ENCODE measurements around the gene HLCS.

Gene HLCS

DNA sequence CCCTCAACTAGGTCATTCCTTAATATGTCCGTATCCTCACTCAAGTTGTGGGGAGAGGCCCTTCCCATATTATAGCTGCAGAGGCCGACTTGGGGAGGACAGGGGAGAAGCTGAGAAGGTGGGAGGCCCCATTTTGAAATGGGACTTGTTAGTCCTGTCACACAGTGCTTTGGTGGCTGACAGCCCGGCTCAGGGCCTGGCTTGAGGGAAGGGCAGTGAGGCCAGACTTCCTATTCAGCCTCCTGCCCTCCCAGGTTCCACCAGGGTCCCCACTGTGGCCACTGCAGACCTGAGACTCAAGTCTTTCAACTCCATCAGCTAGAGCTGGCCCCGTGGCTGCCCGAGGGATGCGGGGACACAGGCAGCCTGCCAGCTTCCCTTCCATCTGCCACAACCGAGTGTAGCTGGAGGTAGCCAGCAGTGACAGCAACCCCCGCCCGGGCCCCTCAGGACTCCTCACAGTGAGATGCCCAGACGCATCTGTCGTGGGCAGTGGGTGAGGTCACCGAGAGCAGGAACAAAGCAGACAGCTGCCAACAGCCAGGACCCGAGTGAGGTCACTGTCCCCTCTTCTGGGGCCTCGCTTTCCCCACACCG lies 230.6 kb downstream of the HLCS start:
- TF ChIP-seq, protein P1, sequence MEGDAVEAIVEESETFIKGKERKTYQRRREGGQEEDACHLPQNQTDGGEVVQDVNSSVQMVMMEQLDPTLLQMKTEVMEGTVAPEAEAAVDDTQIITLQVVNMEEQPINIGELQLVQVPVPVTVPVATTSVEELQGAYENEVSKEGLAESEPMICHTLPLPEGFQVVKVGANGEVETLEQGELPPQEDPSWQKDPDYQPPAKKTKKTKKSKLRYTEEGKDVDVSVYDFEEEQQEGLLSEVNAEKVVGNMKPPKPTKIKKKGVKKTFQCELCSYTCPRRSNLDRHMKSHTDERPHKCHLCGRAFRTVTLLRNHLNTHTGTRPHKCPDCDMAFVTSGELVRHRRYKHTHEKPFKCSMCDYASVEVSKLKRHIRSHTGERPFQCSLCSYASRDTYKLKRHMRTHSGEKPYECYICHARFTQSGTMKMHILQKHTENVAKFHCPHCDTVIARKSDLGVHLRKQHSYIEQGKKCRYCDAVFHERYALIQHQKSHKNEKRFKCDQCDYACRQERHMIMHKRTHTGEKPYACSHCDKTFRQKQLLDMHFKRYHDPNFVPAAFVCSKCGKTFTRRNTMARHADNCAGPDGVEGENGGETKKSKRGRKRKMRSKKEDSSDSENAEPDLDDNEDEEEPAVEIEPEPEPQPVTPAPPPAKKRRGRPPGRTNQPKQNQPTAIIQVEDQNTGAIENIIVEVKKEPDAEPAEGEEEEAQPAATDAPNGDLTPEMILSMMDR (IDR thresholded peaks at IDR 0.05) = no peak

DNA sequence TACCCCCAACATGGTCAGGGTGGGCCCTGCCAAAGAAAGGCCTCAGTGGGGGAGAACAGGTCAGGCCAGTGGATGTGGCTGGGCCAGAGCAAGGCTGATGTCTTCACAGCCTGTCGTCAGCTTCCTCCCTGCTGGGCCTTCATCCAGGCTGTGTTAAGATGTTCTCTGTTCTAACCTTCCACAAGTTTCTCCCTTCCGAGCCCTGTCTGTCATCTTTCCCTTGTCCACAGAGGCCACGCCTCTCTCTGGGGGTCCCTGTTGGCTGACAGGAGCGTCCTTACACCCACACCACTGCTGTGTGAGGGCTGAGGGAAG lies 231.3 kb downstream of the HLCS start:
- TF ChIP-seq, protein P1 (IDR thresholded peaks at IDR 0.05) = no peak

DNA sequence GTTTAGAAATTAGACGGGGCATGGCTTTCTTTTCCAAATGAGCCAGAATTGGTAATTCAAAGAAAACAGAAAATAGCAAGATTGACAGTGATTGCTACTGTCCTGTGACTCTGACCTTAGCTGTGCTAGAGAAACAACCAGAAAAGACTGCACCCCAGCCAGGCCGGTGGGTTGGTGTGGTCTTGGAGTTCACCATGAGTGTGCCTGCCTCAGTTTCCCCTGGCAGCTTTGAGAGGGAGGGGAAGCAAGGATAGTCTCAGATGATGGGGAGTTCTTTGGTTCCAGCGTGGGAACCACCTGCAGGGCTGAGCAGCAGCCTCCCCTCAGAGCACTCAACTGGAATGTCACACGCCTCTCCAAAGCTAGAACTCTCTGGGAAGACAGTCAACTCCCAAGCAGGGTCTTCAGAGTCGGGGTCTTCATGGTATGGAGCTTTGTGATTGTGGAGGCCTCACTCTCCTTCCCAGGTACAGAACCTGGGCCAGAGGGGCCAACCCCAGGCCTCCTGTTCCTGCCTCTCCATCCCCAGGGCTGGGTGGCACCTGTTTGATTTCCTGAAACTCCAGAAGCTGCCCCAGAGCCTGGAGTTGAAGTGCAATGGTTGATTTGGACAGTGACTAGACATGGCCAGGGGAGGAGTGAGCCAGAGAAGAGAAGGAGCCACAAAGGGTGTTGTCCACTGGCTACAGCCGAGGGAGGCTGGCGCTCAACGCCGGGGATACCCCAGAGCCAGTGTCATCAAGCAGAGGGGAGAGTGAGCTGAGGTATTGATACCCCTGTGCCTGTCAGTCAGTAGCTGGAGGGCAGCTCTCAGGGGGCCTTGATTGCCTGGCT lies 231.9 kb downstream of the HLCS start:
- TF ChIP-seq, protein P1 (IDR thresholded peaks at IDR 0.05) = no peak

DNA sequence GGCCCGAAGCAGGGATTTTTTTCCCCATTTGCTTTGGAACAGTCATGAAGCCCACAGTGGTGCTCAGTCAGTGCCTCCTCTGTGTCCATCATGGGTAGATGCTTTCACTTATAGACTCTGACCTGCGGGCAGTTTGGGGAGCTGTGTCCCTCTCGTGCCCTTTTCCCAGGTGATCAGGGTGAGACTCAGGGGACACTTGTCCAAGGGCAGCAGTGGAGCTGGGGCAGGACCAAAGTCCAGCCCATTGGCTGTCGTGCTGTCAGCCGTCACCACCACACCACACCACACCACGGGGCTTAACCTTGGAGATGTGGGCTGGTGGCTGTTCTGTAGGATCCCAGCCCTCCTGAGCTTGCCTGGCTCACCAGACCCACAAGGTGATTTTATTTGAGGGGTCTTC lies 232.6 kb downstream of the HLCS start:
- TF ChIP-seq, protein P1 (IDR thresholded peaks at IDR 0.05) = no peak

DNA sequence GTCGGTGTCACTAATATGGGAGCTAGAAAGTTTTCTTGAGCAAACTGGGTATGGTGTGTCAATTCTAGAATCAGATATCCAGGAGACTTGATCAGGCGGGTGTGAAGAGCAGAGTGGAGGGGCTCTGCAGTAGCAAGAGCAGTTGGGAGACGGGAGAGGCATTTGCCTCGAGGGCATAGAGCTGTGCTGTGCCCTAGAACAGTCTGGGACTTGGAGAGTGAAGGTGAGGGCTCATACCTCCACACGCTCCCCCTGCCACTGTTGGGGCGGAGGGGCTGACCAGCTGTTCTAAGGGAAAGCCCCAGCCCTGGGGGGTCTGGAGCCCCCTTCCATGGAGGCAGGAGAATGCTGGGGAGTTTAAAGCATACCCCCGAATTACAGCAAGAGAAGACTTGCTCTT lies 233.7 kb downstream of the HLCS start:
- TF ChIP-seq, protein P1 (IDR thresholded peaks at IDR 0.05) = no peak

DNA sequence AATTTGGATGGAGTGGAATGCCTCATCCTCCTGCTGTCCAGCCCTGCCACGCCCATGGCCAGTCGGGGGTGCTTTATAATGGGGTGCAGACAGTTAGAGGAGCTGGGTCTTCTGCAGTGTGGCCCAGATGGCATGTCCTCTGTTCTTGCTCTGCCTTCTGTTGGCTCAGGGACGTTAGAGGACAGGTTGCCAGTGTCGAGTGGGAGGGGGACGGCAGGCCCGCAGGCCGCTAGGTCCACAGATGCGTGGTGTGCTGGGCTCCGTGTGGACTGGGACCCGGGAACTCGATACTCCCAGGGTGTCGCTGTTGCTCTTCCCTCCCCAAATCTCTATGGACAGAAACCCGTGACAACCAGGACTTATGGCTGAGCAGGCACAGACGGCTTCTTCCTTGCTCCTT lies 234.3 kb downstream of the HLCS start:
- TF ChIP-seq, protein P1 (IDR thresholded peaks at IDR 0.05) = no peak

DNA sequence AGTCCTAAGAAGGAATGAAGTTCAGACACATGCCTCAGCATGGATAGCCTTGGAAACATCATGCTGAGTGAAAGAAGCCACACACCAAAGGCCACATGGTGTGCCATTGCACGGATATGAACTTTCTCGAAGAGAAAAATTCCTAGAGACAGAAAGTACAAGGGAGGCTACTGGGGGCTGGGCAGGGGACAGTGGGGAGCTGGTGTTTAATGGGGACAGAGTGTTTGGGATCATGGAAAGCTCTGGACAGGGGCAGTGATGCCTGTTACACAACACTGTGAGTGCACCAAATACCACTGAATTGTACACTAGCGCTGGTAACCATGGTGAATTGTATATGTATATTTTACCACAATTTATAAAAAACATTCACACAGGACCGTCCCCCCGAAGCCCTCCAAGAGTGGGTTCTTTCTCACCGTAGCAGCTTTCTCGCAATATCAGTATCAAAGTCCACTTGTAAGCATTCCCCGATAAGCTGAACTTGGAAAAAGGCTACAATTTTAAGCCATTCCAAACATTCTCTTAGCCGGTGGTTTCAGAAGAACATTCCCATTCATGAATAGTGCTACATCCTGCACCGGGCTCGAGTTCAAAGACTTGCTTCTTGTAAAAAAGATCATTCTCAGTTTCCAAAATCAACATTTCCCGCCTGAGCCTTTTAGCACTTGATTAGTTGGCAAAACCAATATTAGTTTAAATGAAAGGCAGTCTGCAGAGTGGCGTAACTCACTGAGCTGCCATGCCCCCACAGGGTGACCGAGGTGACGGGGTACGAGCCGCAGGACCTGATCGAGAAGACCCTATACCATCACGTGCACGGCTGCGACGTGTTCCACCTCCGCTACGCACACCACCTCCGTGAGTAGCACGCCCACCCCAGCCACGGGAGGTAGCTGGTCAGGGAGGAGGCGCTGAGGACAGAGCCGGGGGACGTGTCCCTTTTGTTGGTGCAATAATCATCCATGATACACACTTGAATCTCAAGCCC lies 235.9 kb downstream of the HLCS start:
- TF ChIP-seq, protein P1 (IDR thresholded peaks at IDR 0.05) = no peak
